ENCODE results near the gene RSBN1L.

DNA sequence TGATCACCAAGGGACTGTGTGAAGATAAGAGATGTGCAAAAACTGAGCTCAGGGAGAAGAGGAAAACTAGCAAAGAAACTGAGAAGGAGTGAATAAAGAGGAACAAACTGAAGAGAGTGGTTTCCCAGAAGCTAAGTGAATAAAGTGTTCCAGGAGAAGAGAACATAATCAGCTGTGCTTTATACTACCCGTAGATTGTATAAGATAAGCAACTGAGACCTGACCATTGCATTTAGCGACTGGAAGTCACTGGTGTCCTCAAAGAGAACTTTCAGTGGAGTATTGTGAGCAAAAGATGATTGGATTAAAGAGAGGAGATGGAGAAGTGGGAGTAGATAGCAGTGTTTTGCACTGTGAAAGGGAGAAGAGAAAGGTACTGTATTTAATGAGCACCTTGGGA lies 116.9 kb downstream of the RSBN1L start:
- TF ChIP-seq JUNB (IDR thresholded peaks at IDR 0.05) (no peak), PHF8 (IDR thresholded peaks at IDR 0.05; ENCODE audit: borderline replicate concordance, low read depth) (no peak), TP53 (CRISPR knock-in tag; IDR thresholded peaks at IDR 0.05) (no peak), FOXS1 (CRISPR knock-in tag; IDR thresholded peaks at IDR 0.05) (no peak), POLR2AphosphoS2 (conservative IDR thresholded peaks at IDR 0.05; ENCODE audit: low read length) (no peak), RNF2 (IDR thresholded peaks at IDR 0.05; ENCODE audit: borderline replicate concordance, low read depth) (no peak), ZFP36 (IDR thresholded peaks at IDR 0.05; ENCODE audit: borderline replicate concordance, partially characterized antibody) (no peak)
- TF ChIP-seq, protein P1, sequence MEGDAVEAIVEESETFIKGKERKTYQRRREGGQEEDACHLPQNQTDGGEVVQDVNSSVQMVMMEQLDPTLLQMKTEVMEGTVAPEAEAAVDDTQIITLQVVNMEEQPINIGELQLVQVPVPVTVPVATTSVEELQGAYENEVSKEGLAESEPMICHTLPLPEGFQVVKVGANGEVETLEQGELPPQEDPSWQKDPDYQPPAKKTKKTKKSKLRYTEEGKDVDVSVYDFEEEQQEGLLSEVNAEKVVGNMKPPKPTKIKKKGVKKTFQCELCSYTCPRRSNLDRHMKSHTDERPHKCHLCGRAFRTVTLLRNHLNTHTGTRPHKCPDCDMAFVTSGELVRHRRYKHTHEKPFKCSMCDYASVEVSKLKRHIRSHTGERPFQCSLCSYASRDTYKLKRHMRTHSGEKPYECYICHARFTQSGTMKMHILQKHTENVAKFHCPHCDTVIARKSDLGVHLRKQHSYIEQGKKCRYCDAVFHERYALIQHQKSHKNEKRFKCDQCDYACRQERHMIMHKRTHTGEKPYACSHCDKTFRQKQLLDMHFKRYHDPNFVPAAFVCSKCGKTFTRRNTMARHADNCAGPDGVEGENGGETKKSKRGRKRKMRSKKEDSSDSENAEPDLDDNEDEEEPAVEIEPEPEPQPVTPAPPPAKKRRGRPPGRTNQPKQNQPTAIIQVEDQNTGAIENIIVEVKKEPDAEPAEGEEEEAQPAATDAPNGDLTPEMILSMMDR (IDR thresholded peaks at IDR 0.05) = no peak
